ENCODE measurements around the gene CLCA1. TPM values are rescaled to one million over a fixed set of nuclear protein-coding genes. Genes with fewer than 3 reads are reported as not detected.

The CLCA1 gene
- total RNA-seq, 1 donor from 2014 or later = not detected

DNA sequence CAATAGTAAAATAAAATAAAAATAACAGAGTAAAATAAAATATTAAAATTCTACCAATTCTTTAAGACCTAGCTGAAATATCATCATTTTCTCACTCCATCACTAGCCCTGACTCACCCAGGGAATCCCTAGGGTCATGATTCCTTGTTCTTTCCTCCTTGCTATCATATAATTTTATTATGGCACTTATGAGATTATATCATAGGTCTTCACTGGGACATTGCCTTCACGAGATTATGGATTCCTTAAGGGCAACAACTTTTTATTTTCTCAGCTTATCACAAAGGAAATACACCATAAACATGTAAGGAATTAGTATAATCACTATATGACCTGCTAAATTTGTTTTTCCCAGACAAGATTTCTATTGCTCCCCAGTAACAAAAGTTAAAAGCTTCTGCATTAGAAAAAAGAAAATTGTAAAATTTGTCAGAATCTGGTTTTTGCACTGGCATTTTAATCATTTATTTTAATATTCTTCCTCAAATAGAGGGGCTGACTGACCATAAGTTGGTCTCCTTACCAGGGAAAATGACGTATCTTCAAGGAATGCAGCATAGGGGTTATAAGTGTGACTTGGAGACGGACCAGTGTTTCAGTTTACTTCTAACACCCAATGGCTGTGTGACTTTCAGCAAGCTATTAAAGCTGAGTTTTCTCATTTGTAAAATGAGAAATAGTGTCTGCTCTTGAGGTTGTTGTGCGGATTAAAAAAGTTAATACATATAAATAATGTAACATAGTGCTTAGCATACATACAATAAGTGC, 69.4 kb downstream of the CLCA1 start:
- Histone ChIP-seq H3K4me2 (ENCODE audit: low read length) (no peak overlapping the region), H3K79me2 (ENCODE audit: insufficient read depth, low read length) (no peaks in the 10 kb centered on the region), H3K27me3 (ENCODE audit: insufficient read depth, low read length) (no peaks in the 10 kb centered on the region), H4K20me1 (ENCODE audit: insufficient read depth, low read length) (no peaks in the 10 kb centered on the region), H3K4me1 (ENCODE audit: insufficient read depth, low read length) (no peaks in the 10 kb centered on the region), H3K4me3 (ENCODE audit: insufficient read depth, low read depth, low read length) (no peak overlapping the region), H3K27ac (ENCODE audit: low read depth, low read length) (no peak overlapping the region), H3K36me3 (ENCODE audit: insufficient read depth, low read length) (no peaks in the 10 kb centered on the region), H3K9ac (ENCODE audit: low read length) (no peak overlapping the region), H3K9me3 (ENCODE audit: insufficient read depth, low read depth, low read length) (no peaks in the 10 kb centered on the region), H2AFZ (ENCODE audit: low read depth, low read length) (no peak overlapping the region)
- FAIRE-seq (no peak), DNase-seq (ENCODE audit: low read depth) (peak; percentile 16)
- Mint-ChIP-seq H3K4me1 (ENCODE audit: low read depth, unreplicated experiment) (peaks cover 5% of the 10 kb centered on the region), H3K27ac (ENCODE audit: unreplicated experiment) (no peak overlapping the region), H3K4me3 (ENCODE audit: unreplicated experiment) (no peak overlapping the region), H3K27me3 (ENCODE audit: low read depth, unreplicated experiment) (no peaks in the 10 kb centered on the region), H3K9me3 (ENCODE audit: unreplicated experiment) (no peaks in the 10 kb centered on the region), H3K36me3 (ENCODE audit: low read depth, unreplicated experiment) (no peaks in the 10 kb centered on the region)
- no peak for TF ChIP-seq EZH2 (IDR thresholded peaks at IDR 0.05; ENCODE audit: insufficient read depth, low read length)
- no peak for TF ChIP-seq CTCF (IDR thresholded peaks at IDR 0.05; ENCODE audit: insufficient read depth, low read depth, low read length)

- Histone ChIP-seq H3K4me2 (ENCODE audit: low read length) (no peak overlapping the region), H3K9ac (ENCODE audit: low read length) (no peak overlapping the region), H3K79me2 (ENCODE audit: insufficient read depth, low read length) (no peaks in the 10 kb centered on the region), H4K20me1 (ENCODE audit: insufficient read depth, low read length) (no peaks in the 10 kb centered on the region), H3K27me3 (ENCODE audit: insufficient read depth, low read length) (no peaks in the 10 kb centered on the region), H3K9me3 (ENCODE audit: insufficient read depth, low read depth, low read length) (no peaks in the 10 kb centered on the region), H3K4me3 (ENCODE audit: insufficient read depth, low read depth, low read length) (no peak overlapping the region), H2AFZ (ENCODE audit: low read depth, low read length) (no peak overlapping the region), H3K36me3 (ENCODE audit: insufficient read depth, low read length) (no peaks in the 10 kb centered on the region), H3K4me1 (ENCODE audit: insufficient read depth, low read length) (no peaks in the 10 kb centered on the region), H3K27ac (ENCODE audit: low read depth, low read length) (no peak overlapping the region)
- no peak for DNase-seq (ENCODE audit: low read depth)
- Mint-ChIP-seq H3K27ac (ENCODE audit: unreplicated experiment) (no peak overlapping the region), H3K27me3 (ENCODE audit: low read depth, unreplicated experiment) (no peaks in the 10 kb centered on the region), H3K36me3 (ENCODE audit: low read depth, unreplicated experiment) (no peaks in the 10 kb centered on the region), H3K9me3 (ENCODE audit: unreplicated experiment) (no peaks in the 10 kb centered on the region), H3K4me3 (ENCODE audit: unreplicated experiment) (no peak overlapping the region), H3K4me1 (ENCODE audit: low read depth, unreplicated experiment) (peaks cover 6% of the 10 kb centered on the region)
- no peak for FAIRE-seq
- TF ChIP-seq EZH2 (IDR thresholded peaks at IDR 0.05; ENCODE audit: insufficient read depth, low read length) (no peak), CTCF (IDR thresholded peaks at IDR 0.05; ENCODE audit: insufficient read depth, low read depth, low read length) (no peak)
Observed at GRCh38 chr1:86538775-86539174, 70.0 kb downstream of the CLCA1 start.

- DNase-seq (ENCODE audit: low read depth) = no peak
- no peaks in the 10 kb centered on the region for H4K20me1 ChIP-seq (ENCODE audit: insufficient read depth, low read length)
- no peaks in the 10 kb centered on the region for H3K27me3 Mint-ChIP-seq (ENCODE audit: low read depth, unreplicated experiment)
- H3K4me3 Mint-ChIP-seq (ENCODE audit: unreplicated experiment) = no peak overlapping the region
- no peak for TF ChIP-seq EZH2 (IDR thresholded peaks at IDR 0.05; ENCODE audit: insufficient read depth, low read length)
- no peak for TF ChIP-seq CTCF (IDR thresholded peaks at IDR 0.05; ENCODE audit: insufficient read depth, low read depth, low read length)
- H3K27ac Mint-ChIP-seq (ENCODE audit: unreplicated experiment) = no peak overlapping the region
- no peak overlapping the region for H3K4me2 ChIP-seq (ENCODE audit: low read length)
- no peaks in the 10 kb centered on the region for H3K4me1 ChIP-seq (ENCODE audit: insufficient read depth, low read length)
- H3K4me3 ChIP-seq (ENCODE audit: insufficient read depth, low read depth, low read length) = no peak overlapping the region
- H3K9me3 ChIP-seq (ENCODE audit: insufficient read depth, low read depth, low read length) = no peaks in the 10 kb centered on the region
- H3K79me2 ChIP-seq (ENCODE audit: insufficient read depth, low read length) = no peaks in the 10 kb centered on the region
- H2AFZ ChIP-seq (ENCODE audit: low read depth, low read length) = no peak overlapping the region
- H3K36me3 ChIP-seq (ENCODE audit: insufficient read depth, low read length) = no peaks in the 10 kb centered on the region
- no peak for FAIRE-seq
- H3K9ac ChIP-seq (ENCODE audit: low read length) = no peak overlapping the region
- H3K4me1 Mint-ChIP-seq (ENCODE audit: low read depth, unreplicated experiment) = peaks cover 6% of the 10 kb centered on the region
- no peak overlapping the region for H3K27ac ChIP-seq (ENCODE audit: low read depth, low read length)
- H3K27me3 ChIP-seq (ENCODE audit: insufficient read depth, low read length) = no peaks in the 10 kb centered on the region
- peaks cover 2% of the 10 kb centered on the region for H3K9me3 Mint-ChIP-seq (ENCODE audit: unreplicated experiment)
- H3K36me3 Mint-ChIP-seq (ENCODE audit: low read depth, unreplicated experiment) = no peaks in the 10 kb centered on the region
Observed at GRCh38 chr1:86541859-86542258, 73.1 kb downstream of the CLCA1 start.

All from astrocyte (in vitro differentiated cells and primary cell).